Kidney (tissue), 14 donors: ENCODE data around the gene ANKRD23. TPM values are rescaled to one million over a fixed set of nuclear protein-coding genes. Genes with fewer than 3 reads are reported as not detected.

ENCODE experiments used
- DNase-seq, 5 donors: peaks; one replicate each; pipeline ENCODE4 v3.0.0-alpha.2; 2013 to 2020
- FAIRE-seq: peaks from 2 replicates; lab custom pipeline; 2012; peaks lifted over from hg19 to GRCh38; lab: Jason Lieb, UNC
- H3K27ac ChIP-seq, 2 donors: one replicate each; pipeline ENCODE4 v1.7.0; 2013; ENCODE audit warnings: low read depth in 2 of 2, low read length in 2 of 2, inconsistent platforms in 1 of 2
- H3K27me3 ChIP-seq: one replicate; pipeline ENCODE4 v1.7.1; 2013; ENCODE audit warnings: low read length, inconsistent platforms; ENCODE audit not compliant: control insufficient read depth, insufficient read depth
- H3K36me3 ChIP-seq, 3 donors: one replicate each; pipeline versions ENCODE4 v1.7.0 to v1.7.1; 2013; ENCODE audit warnings: low read length in 3 of 3, control low read depth in 1 of 3, inconsistent platforms in 1 of 3; ENCODE audit not compliant: insufficient read depth in 3 of 3, control insufficient read depth in 2 of 3
- H3K4me1 ChIP-seq, 3 donors: one replicate each; pipeline versions ENCODE4 v1.7.0 to v1.7.1; 2013; ENCODE audit warnings: low read length in 3 of 3, inconsistent platforms in 1 of 3, low read depth in 1 of 3; ENCODE audit not compliant: control insufficient read depth in 2 of 3, insufficient read depth in 2 of 3
- H3K4me3 ChIP-seq, 3 donors: one replicate each; pipeline versions ENCODE4 v1.7.0 to v1.8.1; 2013; ENCODE audit warnings: low read length in 3 of 3, control low read depth in 1 of 3, inconsistent platforms in 1 of 3
- H3K9ac ChIP-seq, 3 donors: one replicate each; pipeline versions ENCODE4 v1.7.0 to v1.7.1; 2013; ENCODE audit warnings: low read length in 3 of 3, control low read depth in 1 of 3, inconsistent platforms in 1 of 3
- H3K9me3 ChIP-seq, 3 donors: one replicate each; pipeline versions ENCODE4 v1.7.0 to v1.7.1; 2013; ENCODE audit warnings: low read length in 3 of 3, control low read depth in 1 of 3, inconsistent platforms in 1 of 3; ENCODE audit not compliant: control insufficient read depth in 2 of 3, insufficient read depth in 1 of 3
- CTCF ChIP-seq: IDR thresholded peaks from 3 replicates; pipeline ENCODE4 v1.5.1; 2012; ENCODE audit warnings: mild to moderate bottlenecking, moderate library complexity, borderline replicate concordance; ENCODE audit not compliant: insufficient read depth; ENCODE audit errors: extremely low read depth
- intact Hi-C: fragments of 100-400 bp; cut with DNase I; formaldehyde crosslinking; loops from one replicate; pipeline ENCODE4 v1.11.1; 2022
- polyA plus RNA-seq: library from polyadenylated mRNA; stranded (reverse); fragments of 350-450 nt; fragmentation: Illumina TruSeq; extraction: RNeasy Lipid Tissue Mini Kit (QIAGEN cat#74804); gene quantifications from one replicate; pipeline ENCODE4 v1.2.3, GENCODE V29; 2014; ENCODE audit warnings: low read depth, low replicate concordance; ENCODE audit not compliant: insufficient read depth
- total RNA-seq: library from RNA; stranded (reverse); fragmentation: NEBNext Ultra II Directional; extraction: Animal tissue kit (Norgen Biotek cat#: 25700); gene quantifications from one replicate; pipeline ENCODE4 v1.2.1, GENCODE V29; 2021
- donor health status: control.
- donor health status: control.
- donor health status: control.
- donor health status: control.
- donor health status: control.
- donor health status: DM: yes; HTN: yes; CAD: no.
- donor health status: Normal renal cell carcinoma (clear cell type).

The ANKRD23 gene
- total and polyA plus RNA-seq, 2 donors from 2014 or later = 1.6 to 4.0 TPM

- no peak for TF ChIP-seq CTCF
- intact Hi-C loops = no loop called here
Observed at GRCh38 chr2:96810783-96811192, 33.0 kb downstream of the ANKRD23 start.

GRCh38 chr2:96809951-96810782, 33.7 kb downstream of the ANKRD23 start:
- no peak overlapping the region for H3K27ac ChIP-seq
- peaks cover 0 to 3% (median 0%) of the 10 kb centered on the region in 3 donors for H3K36me3 ChIP-seq
- H3K9ac ChIP-seq = no peak overlapping the region
- TF ChIP-seq CTCF = no peak
- peaks cover 0 to 2% (median 0%) of the 10 kb centered on the region in 3 donors for H3K4me1 ChIP-seq
- no peaks in the 10 kb centered on the region for H3K9me3 ChIP-seq
- no peak overlapping the region for H3K4me3 ChIP-seq
- peak in 1 of 5 donors; percentile 29 for DNase-seq
- no peaks in the 10 kb centered on the region for H3K27me3 ChIP-seq
- FAIRE-seq = no peak
- intact Hi-C loops = no loop called here

More at GRCh38 chr2:96810783-96811192, 33.0 kb downstream of the ANKRD23 start:
- H3K9me3 ChIP-seq = no peaks in the 10 kb centered on the region
- FAIRE-seq (no peak), DNase-seq (peak in 1 of 5 donors; percentile 22)
- H3K4me1 ChIP-seq = peaks cover 0 to 4% (median 0%) of the 10 kb centered on the region in 3 donors
- H3K9ac ChIP-seq = no peak overlapping the region
- no peak overlapping the region for H3K4me3 ChIP-seq
- H3K27me3 ChIP-seq = no peaks in the 10 kb centered on the region
- H3K27ac ChIP-seq = no peak overlapping the region
- peaks cover 0 to 3% (median 0%) of the 10 kb centered on the region in 3 donors for H3K36me3 ChIP-seq

GRCh38 chr2:96809216-96809882, 34.5 kb downstream of the ANKRD23 start:
- Histone ChIP-seq H3K9me3 (no peaks in the 10 kb centered on the region), H3K27ac (no peak overlapping the region), H3K27me3 (no peaks in the 10 kb centered on the region), H3K4me1 (no peaks in the 10 kb centered on the region), H3K36me3 (peaks cover 0 to 3% (median 0%) of the 10 kb centered on the region in 3 donors), H3K4me3 (no peak overlapping the region), H3K9ac (no peak overlapping the region)
- no peak for TF ChIP-seq CTCF
- intact Hi-C loops = no loop called here
- DNase-seq = peak in 1 of 5 donors; percentile 51
- no peak for FAIRE-seq
